Middle frontal gyrus (tissue), 1 donor: Measurements from ENCODE around the gene TUBA4B.
"Not testable (repeated sequence)": the region's sequence is repeated elsewhere in the genome, so short reads cannot be mapped to it uniquely, and the experiment has no call there.

ENCODE experiments used
- DNase-seq: peaks from one replicate; pipeline ENCODE4 v3.0.0-alpha.2; 2015; ENCODE audit warnings: low spot score; ENCODE audit errors: extremely low spot score

Gene TUBA4B

GRCh38 chr2:219290381-219291171, 37.5 kb downstream of the TUBA4B start:
- no peak for DNase-seq

- DNase-seq = no peak
These were observed 38.4 kb downstream of the TUBA4B start for GRCh38 chr2:219291394-219291793.

GRCh38 chr2:219291910-219292490, 39.0 kb downstream of the TUBA4B start:
- DNase-seq = no peak

GRCh38 chr2:219292616-219293015, 39.6 kb downstream of the TUBA4B start:
- DNase-seq = no peak

GRCh38 chr2:219293736-219294231, 40.7 kb downstream of the TUBA4B start:
- DNase-seq = no peak

GRCh38 chr2:219294356-219295351, 41.6 kb downstream of the TUBA4B start:
- DNase-seq = no peak

GRCh38 chr2:219296142-219296541, 43.1 kb downstream of the TUBA4B start:
- DNase-seq = no peak

GRCh38 chr2:219296631-219297391, 43.8 kb downstream of the TUBA4B start:
- no peak for DNase-seq

- DNase-seq = no peak
These were observed 44.9 kb downstream of the TUBA4B start for GRCh38 chr2:219297766-219298456.

GRCh38 chr2:219298759-219299371, 45.8 kb downstream of the TUBA4B start:
- DNase-seq = peak; percentile 77

- no peak for DNase-seq
These were observed 46.3 kb downstream of the TUBA4B start for GRCh38 chr2:219299372-219299760.

GRCh38 chr2:219300022-219300421, 47.0 kb downstream of the TUBA4B start:
- no peak for DNase-seq

- no peak for DNase-seq
These were observed 49.4 kb downstream of the TUBA4B start for GRCh38 chr2:219302412-219302968.

- DNase-seq = no peak
These were observed 51.2 kb downstream of the TUBA4B start for GRCh38 chr2:219304223-219304622.

GRCh38 chr2:219306047-219306446, 53.0 kb downstream of the TUBA4B start:
- no peak for DNase-seq

GRCh38 chr2:219308142-219309101, 55.4 kb downstream of the TUBA4B start:
- no peak for DNase-seq

- peak; percentile 64 for DNase-seq
These were observed 56.2 kb downstream of the TUBA4B start, which contains the start of gene PTPRN for GRCh38 chr2:219309278-219309677. TSS of gene PTPRN (minus strand) at chr2:219309401. CDS start at chr2:219309332, 69 bp downstream.

- not testable (repeated sequence) for DNase-seq
These were observed 59.7 kb downstream of the TUBA4B start for GRCh38 chr2:219312683-219313263.
